HG03439 (cell line): ENCODE results near the gene CCDC177.
"Not testable (repeated sequence)": the region's sequence is repeated elsewhere in the genome, so short reads cannot be mapped to it uniquely, and the experiment has no call there.

Experiments
- ATAC-seq: cut with Tn5 transposase; IDR thresholded peaks from one replicate; pipeline ENCODE4 v1.9.1; 2021; ENCODE audit warnings: mild to moderate bottlenecking, moderate library complexity; ENCODE audit not compliant: unreplicated experiment

Gene CCDC177

GRCh38 chr14:69600304-69600891 lies 25.7 kb upstream of the CCDC177 start:
- no peak for ATAC-seq

- ATAC-seq: not testable (repeated sequence)
These were observed 24.8 kb upstream of the CCDC177 start for GRCh38 chr14:69599431-69599830.

- no peak for ATAC-seq
These were observed 20.7 kb upstream of the CCDC177 start for GRCh38 chr14:69595336-69595735.

- ATAC-seq: no peak
These were observed 20.2 kb upstream of the CCDC177 start for GRCh38 chr14:69594846-69595245.

- ATAC-seq: no peak
These were observed 18.5 kb upstream of the CCDC177 start for GRCh38 chr14:69593018-69593677.

GRCh38 chr14:69591317-69591716 lies 16.6 kb upstream of the CCDC177 start:
- ATAC-seq: no peak

GRCh38 chr14:69587389-69587788 lies 12.7 kb upstream of the CCDC177 start:
- ATAC-seq: no peak

GRCh38 chr14:69586404-69586803 lies 11.7 kb upstream of the CCDC177 start:
- ATAC-seq: no peak

GRCh38 chr14:69584389-69584788 lies 9.7 kb upstream of the CCDC177 start:
- no peak for ATAC-seq

GRCh38 chr14:69582829-69583228 lies 8.2 kb upstream of the CCDC177 start:
- ATAC-seq: no peak

- ATAC-seq: no peak
These were observed 7.5 kb upstream of the CCDC177 start for GRCh38 chr14:69582212-69582611.

GRCh38 chr14:69581316-69581935 lies 6.8 kb upstream of the CCDC177 start:
- ATAC-seq: no peak

GRCh38 chr14:69580009-69580577 lies 5.4 kb upstream of the CCDC177 start:
- ATAC-seq: no peak

GRCh38 chr14:69579476-69579875 lies 4.8 kb upstream of the CCDC177 start:
- ATAC-seq: no peak

GRCh38 chr14:69574954-69575295 lies 254 bp upstream of the CCDC177 start:
- no peak for ATAC-seq

GRCh38 chr14:69573831-69574262 lies 824 bp downstream of the CCDC177 start:
- ATAC-seq: no peak

- no peak for ATAC-seq
These were observed 1.4 kb downstream of the CCDC177 start for GRCh38 chr14:69573205-69573830.

GRCh38 chr14:69572841-69573135 lies 1.9 kb downstream of the CCDC177 start:
- no peak for ATAC-seq

GRCh38 chr14:69572030-69572840 lies 2.4 kb downstream of the CCDC177 start:
- no peak for ATAC-seq

- no peak for ATAC-seq
These were observed 3.1 kb downstream of the CCDC177 start for GRCh38 chr14:69571449-69572029.
